GM18526 (cell line): ENCODE data around the gene CADM3.

ENCODE experiments used
- POLR2A ChIP-seq: IDR thresholded peaks from 3 replicates; pipeline ENCODE4 v1.6.1; 2011; ENCODE audit not compliant: insufficient read length; ENCODE audit errors: extremely low read depth

Gene CADM3

DNA sequence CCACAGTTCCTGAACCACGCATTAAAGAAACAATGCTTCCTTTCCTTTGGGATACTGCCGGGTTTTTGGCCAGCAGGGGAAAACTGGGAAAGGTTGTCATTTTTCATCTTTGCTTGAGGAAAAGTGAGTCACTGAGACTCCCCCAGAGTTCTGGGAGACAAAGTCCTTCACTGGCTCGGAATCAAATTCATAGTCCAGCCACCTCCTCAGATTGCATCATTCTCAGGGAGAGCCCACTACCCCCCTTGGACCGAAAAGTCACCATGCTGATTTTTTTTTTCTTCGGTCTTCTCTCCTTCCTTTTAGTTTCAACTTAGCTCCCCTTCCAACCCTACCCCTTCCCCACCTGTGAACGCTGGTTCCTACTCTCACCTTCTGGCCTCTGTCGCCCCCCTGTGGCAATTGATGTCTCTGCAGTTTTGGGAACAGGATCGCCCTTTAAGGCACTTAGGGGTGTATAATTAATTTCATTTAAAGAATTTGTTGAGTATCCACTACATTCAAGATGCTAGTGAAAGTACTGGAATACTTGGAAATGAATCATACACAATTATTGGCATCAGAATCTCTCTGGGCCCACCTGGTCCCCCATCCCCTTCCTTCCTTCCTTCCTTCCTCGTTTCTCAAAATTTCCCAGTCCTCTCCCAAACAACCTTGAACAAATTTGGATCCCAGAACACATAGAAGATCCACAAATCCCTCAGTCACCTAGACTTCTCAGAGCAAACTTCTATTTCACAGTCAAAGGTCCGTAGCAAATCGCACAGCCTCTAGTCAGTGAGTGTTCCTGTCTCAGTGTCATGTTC is 40.1 kb downstream of the CADM3 start:
- TF ChIP-seq POLR2A: no peak

DNA sequence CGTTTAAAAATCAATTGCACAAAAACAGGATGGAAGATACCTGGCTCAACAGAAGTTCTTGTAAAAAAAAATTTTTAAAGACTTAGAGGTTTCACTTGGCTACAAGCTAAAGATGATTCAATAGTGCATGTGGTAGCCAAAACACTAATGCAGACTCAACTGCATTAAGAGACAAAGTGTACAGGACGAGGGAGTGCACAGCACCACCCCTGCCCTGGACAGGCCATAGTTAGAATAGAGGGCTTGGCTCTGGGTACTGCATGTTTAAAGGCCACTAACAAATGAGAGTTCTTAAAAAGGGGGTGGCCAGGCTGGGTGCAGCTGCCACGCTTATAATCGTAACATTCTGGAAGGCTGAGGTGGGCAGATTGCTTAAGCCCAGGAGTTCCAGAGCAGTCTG is 41.2 kb downstream of the CADM3 start:
- no peak for TF ChIP-seq POLR2A

DNA sequence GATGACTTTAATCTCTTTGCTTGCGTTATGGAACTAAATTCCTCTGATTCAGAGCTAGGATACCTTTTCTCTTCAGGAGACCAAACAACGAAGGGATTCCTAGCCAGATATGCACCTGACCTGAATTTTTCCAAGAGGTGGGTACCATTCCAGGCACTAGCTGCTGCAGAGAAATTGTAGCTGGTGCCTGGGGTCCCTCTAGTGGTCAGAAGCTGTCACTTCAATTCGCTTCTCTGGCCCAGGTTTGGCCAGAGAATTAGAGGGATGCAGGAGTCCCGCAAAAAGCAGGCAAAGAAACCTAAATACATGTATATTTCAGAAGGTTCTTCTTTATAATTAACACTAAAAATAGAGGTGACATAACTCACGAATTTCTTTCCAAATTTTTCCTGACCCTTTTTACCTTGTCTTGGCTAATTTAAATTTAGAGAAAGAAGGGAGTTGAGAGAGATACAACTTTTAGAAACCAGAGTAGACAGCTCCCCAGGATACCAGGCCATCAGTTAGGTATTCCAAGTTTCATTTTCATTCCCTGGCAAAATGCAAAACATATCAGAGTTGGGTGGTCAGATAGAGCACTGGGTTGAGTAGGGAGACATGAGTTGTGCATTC is 42.8 kb downstream of the CADM3 start:
- no peak for TF ChIP-seq POLR2A

DNA sequence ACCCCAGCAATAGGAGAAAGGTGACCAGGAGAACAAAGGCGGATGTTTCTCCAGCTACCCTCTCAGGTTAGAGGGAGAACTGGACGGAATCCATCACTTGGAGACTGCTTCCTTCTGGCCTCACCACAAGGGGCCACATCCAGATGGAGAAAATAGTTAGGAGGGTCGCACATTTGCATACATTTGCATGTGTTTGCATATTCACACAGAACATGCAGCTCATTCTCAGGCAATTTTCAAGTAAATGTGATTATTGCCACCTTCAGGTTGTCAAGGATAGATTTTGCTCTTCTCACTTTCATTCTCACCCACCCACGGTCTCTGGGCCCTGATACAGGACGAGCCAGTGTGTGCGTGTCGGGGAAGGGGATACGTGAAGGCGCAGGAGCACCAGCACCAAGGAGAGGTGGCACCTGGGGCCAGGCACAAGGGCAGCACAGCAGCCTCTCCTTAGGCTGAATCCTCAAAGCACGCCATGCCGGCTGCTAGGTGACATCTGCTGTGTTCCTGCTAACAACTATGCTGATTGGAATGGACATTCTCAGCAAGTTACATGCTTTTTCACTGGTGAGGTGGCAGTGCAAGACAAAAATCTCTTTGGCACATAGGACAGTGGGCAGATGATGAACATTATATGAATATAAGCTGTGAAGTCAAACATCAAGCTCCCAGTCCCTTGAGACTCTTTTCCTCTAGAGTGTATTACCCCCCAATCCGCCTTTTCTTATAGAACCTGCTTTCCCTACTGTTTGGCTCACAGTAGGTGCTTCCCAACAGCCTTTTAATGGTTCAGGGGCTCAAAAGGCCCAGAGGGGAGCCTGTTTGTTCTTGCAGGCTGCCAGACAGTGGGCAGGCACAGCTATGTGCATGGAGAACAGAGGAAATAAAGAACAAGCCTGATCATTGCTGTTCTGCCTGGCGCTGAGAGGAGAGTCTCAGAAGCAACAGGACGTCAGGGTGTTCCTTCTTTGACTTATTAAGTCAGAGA is 47.5 kb downstream of the CADM3 start:
- TF ChIP-seq POLR2A: no peak

DNA sequence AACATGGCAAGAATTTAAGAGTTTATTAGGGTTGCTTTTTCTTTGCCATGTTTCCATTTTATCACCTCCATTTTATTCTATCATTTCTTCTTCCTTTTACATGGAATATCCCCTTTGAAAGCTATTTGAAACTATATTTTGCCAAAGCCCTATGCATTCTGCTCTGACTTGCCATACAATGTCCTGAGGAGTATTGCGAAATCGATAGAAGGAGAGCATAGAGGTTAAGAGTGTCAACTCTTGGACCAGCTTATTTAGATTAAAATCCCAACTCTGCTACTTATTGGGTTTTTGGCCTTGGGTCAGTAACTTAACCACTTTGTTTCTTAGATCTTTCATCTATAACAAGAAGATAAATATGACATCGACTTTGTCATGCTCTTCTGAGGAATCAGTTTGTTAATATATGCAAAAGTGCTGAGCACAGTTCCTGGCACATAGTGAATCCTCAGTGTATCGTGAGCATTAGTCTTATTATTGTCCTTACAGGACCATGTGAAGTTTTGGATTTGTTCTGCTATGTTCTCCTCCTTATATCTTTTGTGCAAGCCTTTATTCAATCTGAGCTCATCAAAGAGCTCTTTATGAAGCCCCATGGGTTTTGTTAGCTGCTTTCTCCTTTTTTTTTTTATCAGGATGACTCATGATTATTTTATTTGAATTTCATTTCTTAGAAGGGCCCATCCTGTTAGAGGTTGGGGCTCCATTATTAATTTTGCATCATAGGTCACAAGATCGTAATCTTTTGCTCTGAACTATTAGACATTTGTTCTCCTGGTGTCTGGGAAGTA is 50.9 kb downstream of the CADM3 start:
- TF ChIP-seq POLR2A: no peak

DNA sequence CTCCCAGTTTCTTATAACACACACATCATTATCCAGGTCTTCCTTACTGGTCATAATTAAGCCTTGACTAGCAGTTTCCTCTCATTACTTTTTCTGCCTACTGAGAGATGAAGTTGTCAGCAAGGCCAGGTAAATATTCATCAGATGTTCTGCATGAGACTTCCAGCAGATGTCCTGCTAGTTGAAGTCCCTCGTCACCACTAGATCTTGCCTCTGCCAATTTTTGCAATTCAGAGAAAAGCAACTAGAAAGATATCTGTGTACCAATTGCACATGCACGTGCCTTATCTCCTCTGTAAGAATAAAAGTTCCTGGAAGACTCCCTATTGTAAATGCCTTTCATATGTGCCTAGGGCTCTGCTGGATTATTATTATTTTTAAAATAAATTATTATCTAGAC is 51.6 kb downstream of the CADM3 start:
- no peak for TF ChIP-seq POLR2A

DNA sequence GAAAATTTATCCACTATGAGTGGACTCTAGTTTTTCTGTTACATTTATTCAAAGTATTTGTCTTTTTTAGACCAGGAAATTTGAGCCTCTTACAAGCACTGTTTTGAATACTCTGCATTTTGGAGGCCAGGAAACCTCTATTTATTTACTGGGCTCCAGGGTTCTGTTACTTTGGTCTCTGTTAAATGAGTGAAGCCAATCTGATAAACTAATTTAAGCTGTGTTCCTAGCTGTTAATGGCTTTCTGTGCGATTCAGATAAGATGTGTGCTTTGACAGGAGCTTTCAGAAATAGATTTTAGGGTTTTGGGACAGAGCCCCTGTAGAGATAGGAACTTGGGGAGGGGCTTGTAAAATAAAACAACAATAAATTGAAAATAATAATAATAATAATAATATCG is 57.1 kb downstream of the CADM3 start:
- no peak for TF ChIP-seq POLR2A

DNA sequence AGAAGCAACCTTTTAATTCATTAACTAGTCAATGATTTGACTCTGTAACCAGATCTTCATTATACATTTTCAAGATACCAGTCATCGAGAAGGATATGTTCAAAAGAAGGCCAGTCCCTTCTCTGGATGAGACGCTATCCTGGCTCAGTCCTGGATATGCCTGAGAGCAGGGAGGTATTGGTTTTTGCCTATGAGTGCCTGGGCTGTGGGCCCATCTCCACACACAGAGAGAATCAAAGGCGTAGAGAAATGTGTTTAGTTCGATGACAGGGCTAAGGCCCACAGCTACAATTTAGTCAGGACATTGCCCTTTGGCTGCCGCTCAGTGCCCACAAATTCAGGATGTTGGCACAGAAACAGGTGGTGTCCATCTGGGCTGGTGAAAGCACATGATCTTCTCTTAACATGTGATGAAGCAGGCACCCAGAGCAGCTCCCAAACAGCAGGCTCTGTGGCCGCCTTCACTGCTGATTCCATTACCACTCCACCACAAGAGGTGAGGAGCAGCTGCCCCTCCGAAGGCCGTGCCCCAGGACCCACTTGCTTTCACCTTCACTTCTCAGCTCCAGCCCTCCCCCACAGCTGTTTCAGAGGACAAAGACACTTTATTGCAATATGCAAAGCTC is 58.0 kb downstream of the CADM3 start:
- TF ChIP-seq POLR2A: no peak

DNA sequence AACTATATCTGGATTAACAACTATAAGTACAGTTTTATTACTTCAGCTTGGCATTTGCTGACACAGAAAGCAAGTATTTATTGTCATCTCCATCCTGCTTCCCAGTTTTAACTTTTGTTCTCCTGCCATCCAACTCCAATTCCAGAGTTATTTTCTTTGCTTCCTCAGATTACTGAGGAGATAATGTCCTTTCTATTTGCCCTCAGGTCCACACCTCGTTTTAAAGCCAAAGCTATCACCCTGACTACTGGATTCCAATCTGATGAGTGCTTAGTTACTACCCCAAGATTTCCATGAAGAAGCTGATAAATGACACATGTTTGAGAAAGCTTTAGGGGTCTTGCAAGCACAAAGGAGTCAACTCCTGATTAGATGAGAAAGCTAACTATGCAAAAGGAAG is 58.5 kb downstream of the CADM3 start:
- no peak for TF ChIP-seq POLR2A

DNA sequence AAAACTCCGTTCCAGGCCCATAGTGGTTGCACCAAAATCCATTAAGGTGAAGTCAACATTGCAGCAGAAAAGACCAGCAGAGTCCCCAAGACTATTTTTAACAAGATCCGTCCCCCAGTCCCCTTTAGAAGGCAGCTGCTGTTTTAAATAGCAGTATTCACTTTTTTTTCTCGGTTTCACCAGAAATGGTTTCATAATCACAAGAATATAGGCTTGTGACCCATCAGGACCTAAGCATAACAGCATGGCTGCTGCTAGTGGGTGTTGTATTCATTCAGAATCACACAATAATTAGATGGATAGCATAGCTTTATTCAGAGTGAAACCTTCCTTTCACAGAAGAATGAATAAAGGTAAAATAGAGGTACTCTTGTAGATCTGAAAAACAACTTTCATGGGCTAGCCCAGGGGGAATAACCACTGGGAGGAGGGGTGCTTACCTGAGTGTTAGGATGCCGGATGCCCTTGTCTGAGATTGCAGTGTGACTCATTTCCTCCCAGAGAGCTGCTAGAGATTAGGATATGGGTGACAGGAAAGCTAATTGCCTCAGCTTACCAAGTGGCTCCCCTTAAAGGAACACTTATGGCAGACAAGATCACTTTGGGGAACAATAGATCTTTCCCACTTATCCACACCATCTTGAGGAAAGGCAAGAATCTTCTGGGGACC is 68.3 kb downstream of the CADM3 start:
- no peak for TF ChIP-seq POLR2A

DNA sequence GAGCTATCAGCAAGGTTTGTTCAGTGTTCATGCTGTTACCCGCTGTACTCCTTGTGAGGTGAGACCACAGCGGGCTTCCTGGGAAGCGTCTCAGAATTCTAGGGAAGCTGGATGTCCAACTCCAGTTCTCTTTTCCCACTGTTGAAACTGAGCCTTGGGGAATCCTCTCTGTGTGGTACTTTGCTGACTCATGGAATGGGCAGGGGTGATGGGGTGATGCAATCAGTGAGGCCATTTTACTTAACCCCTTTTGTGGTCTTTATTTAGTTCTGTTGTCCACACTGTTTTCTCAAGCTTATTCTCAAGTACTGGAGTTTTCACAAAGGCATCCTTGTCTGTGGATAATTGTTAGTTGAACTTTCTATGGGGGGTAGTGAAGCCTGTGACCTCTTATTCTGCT is 75.9 kb downstream of the CADM3 start:
- TF ChIP-seq POLR2A: no peak

DNA sequence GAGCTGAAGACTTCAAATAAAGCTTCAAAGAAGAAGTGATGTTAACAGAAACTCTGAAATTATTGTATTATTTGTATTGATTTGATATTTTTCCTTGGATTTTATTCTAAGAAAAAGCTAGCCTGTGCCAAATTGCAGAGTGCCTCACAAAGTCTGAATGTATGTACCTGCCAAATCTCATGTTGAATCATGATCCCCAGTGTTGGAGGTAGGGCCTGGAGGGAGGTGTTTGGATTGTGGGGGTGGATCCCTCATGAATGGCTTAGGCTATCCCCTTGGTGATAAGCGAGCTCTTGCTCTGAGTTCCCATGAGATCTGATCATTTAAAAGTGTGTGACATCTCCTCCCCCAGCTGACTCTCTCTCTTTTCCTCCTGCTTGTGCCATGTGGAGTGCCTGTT is 76.9 kb downstream of the CADM3 start:
- no peak for TF ChIP-seq POLR2A

DNA sequence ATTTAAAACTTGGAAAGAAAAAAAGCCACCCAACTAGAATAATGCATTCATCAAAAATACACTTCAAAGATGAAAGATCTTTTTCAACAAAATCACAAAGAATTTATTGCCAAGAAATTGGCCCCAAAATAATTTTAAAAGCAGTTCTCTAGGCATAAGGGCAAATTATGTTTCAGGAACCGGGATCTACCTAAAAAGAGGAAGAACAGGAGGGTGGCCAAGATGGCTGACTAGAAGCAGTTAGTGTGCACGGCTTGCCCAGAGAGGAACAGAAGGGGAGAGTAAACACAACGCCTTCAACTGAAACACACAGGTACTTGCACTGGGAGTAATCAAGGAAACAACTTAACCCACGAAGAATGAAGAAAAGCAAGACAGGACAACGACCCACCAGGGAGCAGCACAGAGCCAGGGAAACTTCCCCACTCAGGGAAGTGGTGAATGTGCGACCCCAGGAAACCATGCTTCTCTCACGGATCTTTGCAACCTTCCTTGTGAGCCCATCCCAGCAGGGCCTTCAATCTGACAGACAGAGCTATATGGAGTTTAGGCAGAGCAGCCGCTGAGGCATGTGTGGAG is 79.3 kb downstream of the CADM3 start:
- TF ChIP-seq POLR2A: no peak
